ENCODE measurements around the gene NSG2. TPM values are rescaled to one million over a fixed set of nuclear protein-coding genes. Genes with fewer than 3 reads are reported as not detected.

The NSG2 gene
- total RNA-seq, 6 experiments from 2014 or later = 0.13 TPM; not detected in 5

DNA sequence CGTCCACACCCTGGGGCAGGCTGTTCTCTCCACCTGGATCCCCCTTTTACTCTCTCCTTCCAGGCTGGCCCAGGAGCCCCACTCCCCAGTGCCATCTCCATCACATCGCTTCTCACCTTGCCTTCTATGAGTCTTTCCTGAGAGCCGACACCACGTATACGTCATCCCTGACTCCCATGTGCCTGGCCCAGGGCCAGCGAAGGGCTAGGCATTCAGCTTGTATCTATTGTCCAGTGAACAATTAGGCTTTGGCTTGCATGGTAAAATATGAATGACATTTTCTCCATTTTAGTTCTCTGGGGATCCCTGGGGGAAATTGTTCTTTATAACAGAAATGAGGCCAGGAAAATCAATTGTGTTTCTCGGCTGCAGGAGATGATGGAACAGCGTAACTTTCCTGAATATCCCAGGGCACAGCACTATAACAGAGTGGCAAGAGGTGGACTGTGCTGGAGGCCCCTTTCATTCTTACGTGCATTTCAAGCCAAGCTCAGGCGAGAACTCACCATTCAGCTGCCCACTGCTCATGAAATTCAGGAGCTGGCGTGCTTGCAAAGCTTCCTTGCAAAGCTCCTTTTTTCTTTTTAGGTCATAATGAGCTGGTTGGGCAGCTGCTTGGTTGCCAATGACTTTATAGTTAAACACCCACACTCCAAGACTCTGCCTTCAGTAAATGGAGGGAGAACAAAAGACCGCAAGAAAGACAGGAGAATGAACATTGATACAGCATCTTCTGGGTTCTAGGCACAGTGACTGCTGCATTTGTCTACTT, 37.7 kb downstream of the NSG2 start:
- ATAC-seq (no peak), DNase-seq (no peak)
- TF ChIP-seq, protein P1, sequence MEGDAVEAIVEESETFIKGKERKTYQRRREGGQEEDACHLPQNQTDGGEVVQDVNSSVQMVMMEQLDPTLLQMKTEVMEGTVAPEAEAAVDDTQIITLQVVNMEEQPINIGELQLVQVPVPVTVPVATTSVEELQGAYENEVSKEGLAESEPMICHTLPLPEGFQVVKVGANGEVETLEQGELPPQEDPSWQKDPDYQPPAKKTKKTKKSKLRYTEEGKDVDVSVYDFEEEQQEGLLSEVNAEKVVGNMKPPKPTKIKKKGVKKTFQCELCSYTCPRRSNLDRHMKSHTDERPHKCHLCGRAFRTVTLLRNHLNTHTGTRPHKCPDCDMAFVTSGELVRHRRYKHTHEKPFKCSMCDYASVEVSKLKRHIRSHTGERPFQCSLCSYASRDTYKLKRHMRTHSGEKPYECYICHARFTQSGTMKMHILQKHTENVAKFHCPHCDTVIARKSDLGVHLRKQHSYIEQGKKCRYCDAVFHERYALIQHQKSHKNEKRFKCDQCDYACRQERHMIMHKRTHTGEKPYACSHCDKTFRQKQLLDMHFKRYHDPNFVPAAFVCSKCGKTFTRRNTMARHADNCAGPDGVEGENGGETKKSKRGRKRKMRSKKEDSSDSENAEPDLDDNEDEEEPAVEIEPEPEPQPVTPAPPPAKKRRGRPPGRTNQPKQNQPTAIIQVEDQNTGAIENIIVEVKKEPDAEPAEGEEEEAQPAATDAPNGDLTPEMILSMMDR (IDR thresholded peaks at IDR 0.05) = no peak
- no peak for TF ChIP-seq POLR2A (IDR thresholded peaks at IDR 0.05)
- Histone ChIP-seq H3K9me3 (no peaks in the 10 kb centered on the region), H3K27ac (no peak overlapping the region), H3K27me3 (no peaks in the 10 kb centered on the region), H3K36me3 (no peaks in the 10 kb centered on the region), H3K4me3 (no peak overlapping the region), H3K4me1 (no peaks in the 10 kb centered on the region)
- WGBS (ENCODE audit: insufficient coverage, low coverage, low lambda C conversion rate, missing lambda C conversion rate) = 81% methylated on average over 12 of the region's 12 CpGs
- intact Hi-C loops (cut with DNase I) = no loop called here

DNA sequence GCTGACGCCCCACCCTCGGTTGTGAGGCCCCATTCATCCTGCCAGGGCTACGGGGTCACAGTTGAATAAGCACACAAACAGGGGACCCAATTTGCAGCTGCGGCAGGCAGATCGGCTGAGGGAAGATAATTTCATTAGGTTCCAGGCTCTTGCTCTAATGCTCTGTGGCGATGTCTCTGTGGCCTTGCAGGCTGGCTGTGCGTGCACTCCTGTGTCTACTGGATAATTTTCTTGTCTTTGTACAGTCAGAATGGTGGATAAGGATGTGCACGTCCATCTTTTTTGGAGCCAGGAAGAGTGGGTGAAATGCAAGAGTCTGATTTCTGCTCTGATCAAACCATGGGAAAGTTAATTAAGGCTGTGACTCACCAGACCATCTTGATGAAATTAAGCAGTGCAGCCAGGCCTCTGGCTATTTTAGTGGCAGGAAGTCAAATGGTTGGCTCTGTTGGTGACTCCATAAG, 39.2 kb downstream of the NSG2 start:
- Histone ChIP-seq H3K27ac (no peak overlapping the region), H3K27me3 (no peaks in the 10 kb centered on the region), H3K9me3 (no peaks in the 10 kb centered on the region), H3K36me3 (no peaks in the 10 kb centered on the region), H3K4me1 (no peaks in the 10 kb centered on the region), H3K4me3 (no peak overlapping the region)
- ATAC-seq = no peak
- DNase-seq = no peak
- TF ChIP-seq, protein P1 (IDR thresholded peaks at IDR 0.05) = no peak
- TF ChIP-seq POLR2A (IDR thresholded peaks at IDR 0.05) = no peak
- intact Hi-C loops (cut with DNase I) = no loop called here
- WGBS (ENCODE audit: insufficient coverage, low coverage, low lambda C conversion rate, missing lambda C conversion rate) = 50% methylated on average over 6 of the region's 8 CpGs

DNA sequence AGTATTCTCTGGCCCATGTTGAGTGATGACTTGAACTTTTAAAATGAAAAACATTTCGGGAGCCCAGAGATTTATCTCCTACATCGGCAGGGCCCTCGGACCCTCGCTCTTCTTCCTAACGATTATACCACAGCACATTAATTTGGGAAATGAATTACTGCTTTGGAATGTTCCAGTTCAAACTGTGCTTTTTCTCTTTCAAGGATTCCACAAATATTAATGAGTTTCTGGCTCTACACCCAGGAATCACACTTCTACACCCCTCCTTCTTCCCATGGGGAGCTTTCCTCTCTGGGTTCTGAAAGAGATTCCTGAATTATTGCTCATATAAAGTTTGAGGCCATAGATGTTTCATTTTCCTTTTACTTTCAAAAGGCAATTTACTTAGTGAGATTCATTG, 41.2 kb downstream of the NSG2 start:
- Histone ChIP-seq H3K27me3 (no peaks in the 10 kb centered on the region), H3K36me3 (no peaks in the 10 kb centered on the region), H3K9me3 (no peaks in the 10 kb centered on the region), H3K27ac (no peak overlapping the region), H3K4me3 (no peak overlapping the region), H3K4me1 (no peaks in the 10 kb centered on the region)
- no peak for DNase-seq
- no peak for ATAC-seq
- intact Hi-C loops (cut with DNase I) = no loop called here
- TF ChIP-seq, protein P1 (IDR thresholded peaks at IDR 0.05) = no peak
- no peak for TF ChIP-seq POLR2A (IDR thresholded peaks at IDR 0.05)
- WGBS (ENCODE audit: insufficient coverage, low coverage, low lambda C conversion rate, missing lambda C conversion rate) = 82% methylated on average over 5 of the region's 5 CpGs

DNA sequence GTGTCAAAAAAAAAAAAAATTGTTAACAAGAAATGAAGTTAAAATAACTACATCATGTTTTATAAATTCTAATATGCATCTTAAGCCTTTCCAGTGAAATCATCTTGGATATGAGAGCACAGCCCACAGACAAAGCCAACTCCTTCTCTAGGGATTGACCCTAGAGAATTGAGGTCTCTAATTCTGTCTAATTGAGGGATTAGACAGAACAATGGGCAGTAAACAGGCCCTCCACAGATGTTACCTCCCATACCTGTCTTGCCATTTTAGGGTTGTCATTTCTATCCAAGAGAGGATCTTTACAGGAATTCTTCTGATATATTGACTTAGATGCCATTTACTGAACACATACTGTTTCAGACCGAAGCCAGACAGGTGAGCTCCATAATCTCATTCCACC, 42.3 kb downstream of the NSG2 start:
- Histone ChIP-seq H3K4me3 (no peak overlapping the region), H3K9me3 (no peaks in the 10 kb centered on the region), H3K36me3 (no peaks in the 10 kb centered on the region), H3K27me3 (no peaks in the 10 kb centered on the region), H3K4me1 (no peaks in the 10 kb centered on the region), H3K27ac (no peak overlapping the region)
- TF ChIP-seq, protein P1 (IDR thresholded peaks at IDR 0.05) = no peak
- no peak for TF ChIP-seq POLR2A (IDR thresholded peaks at IDR 0.05)
- DNase-seq = no peak
- no peak for ATAC-seq
- intact Hi-C loops (cut with DNase I) = no loop called here
- WGBS (ENCODE audit: insufficient coverage, low coverage, low lambda C conversion rate, missing lambda C conversion rate) = 70% methylated on average over 1 of the region's 1 CpG
